Activated CD4-positive, CD25-positive, alpha-beta regulatory T cell treated with anti-CD3 and anti-CD28 coated beads, Interleukin-2, amount 50 U/mL, for 24 hours (primary cell): ENCODE results near the gene ZNF254.
A peak's percentile ranks its signal among the peaks of the same experiment; 100 is the strongest.
"Not testable (repeated sequence)": the region's sequence is repeated elsewhere in the genome, so short reads cannot be mapped to it uniquely, and the experiment has no call there.

Source experiments
- ATAC-seq, 2 donors: fragments of 150-1000 bp; cut with Tn5 transposase; one replicate each; pipeline ENCODE4 v1.10.0; 2021; ENCODE audit warnings: mild to moderate bottlenecking in 1 of 2, moderate library complexity in 1 of 2

Gene ZNF254

DNA sequence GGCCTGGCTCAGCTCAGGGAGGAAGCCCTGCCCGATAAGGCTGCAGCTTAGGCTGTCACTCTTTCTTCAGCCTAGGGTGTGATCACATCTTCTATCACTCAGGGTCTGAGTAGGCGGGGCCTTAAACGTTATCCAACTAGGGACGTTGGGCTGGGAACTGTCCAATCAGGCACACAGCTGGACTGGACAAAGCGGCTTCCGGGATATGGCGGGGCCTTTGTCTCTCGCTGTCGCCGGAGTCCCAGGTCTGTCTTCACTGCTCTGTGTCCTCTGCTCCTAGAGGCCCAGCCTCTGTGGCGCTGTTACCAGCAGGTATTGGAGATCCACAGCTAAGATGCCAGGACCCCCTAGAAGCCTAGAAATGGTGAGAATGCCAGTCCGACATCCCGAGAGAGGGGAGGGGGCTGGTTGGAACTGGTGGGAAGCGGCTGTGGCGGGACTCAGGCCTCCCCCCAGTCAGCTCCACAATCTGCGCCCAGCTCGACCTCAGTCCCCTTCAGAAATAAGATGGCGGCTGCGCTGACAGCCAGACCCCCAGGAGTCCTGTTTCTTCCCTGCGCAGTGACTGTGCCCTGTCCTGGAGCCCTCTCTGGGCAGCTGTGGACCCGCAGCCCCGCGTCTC is at the start of gene ZNF254:
Gene ZNF254 (plus strand): TSS at position 214 of the 622 bp plus-strand sequence. CDS start 121 bp downstream, at position 335.
- ATAC-seq, result peak; percentile 100

DNA sequence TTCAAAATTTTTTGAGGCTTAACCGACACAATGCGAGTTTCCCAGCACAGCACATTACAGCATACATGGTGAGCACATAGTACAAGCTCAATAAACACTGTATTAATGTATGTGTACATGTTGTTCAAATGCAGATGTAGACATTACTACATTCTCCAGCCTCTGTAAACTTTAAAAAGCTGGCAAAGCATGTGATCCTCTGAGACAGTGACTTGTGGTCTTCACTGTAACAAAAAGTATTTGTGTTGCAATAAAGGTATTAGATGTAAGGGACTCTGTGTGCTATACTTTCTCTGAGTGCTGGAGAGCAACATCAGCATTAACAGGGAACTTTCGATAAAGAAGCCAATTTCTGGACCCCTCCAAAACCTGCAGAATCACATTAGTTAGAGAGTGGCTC is 46.4 kb upstream of the ZNF254 start:
- ATAC-seq, result no peak

DNA sequence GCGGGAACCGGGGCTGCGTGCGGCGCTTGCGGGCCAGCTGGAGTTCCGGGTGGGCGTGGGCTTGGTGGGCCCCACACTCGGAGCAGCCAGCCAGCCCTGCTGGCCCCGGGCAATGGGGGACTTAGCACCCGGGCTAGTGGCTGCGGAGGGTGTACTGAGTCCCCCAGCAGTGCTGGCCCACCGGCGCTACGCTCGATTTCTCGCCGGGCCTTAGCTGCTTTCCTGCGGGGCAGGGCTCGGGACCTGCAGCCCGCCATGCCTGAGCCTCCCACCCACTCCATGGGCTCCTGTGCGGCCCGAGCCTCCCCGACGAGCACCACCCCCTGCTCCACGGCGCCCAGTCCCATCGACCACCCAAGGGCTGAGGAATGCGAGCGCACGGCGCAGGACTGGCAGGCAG is 45.7 kb upstream of the ZNF254 start:
- ATAC-seq, result not testable (repeated sequence)

DNA sequence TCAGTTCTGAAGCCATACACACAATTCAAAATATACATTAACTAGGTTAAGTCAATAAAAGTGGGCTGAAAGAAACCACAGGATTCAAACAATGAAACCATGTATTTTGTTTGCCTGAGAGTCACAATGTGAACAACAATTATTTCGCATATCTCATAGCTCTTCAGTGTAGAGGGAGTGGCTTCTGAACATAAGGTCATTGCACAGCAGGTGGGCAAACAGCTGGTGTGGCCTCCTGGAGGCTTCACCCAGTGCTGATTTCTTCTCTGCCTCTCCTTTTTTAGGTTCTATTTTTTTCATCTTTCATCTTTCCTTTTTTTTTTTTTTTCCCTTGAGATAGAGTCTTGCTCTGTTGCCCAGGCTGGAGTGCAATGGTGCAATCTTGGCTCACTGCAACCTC is 40.4 kb upstream of the ZNF254 start:
- ATAC-seq, result no peak

DNA sequence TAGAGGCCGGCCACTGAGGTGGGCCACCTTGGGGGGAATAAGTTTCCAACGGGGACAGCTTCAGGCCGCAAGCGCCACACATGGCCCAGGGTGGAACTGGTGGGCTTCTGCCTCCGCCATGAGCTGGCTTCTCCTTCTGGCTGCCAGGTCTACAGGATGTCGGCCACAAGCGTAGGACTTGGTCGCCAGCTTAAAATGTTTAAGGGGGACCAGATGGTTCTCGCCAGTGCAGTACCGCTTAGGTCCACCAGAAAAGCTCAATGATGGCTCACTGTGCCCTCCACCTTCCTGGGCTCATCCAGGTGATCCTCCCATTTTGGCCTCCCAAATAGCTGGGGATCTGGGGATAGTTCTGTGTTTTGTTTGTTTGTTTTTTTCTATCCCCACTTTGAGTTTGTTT is 38.7 kb upstream of the ZNF254 start:
- no peak for ATAC-seq

DNA sequence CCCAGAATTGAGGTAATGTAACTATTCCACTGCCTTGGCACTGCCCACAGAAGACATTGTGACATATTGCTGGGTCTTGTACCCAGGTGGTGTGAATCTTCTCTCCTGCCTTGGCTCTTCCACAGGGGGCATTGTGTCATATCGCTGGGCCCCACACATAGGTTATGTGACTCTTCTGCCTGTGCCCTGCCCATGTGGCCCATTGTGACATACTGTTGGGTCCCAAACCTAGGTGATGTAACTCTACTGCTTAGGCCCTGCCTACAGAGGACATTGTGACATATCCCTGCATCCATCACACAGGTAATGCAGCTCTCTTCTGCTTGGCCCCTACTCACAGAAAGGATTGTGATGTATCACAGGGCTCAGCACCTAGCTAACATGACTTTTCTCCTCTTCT is 37.5 kb upstream of the ZNF254 start:
- ATAC-seq, result no peak

DNA sequence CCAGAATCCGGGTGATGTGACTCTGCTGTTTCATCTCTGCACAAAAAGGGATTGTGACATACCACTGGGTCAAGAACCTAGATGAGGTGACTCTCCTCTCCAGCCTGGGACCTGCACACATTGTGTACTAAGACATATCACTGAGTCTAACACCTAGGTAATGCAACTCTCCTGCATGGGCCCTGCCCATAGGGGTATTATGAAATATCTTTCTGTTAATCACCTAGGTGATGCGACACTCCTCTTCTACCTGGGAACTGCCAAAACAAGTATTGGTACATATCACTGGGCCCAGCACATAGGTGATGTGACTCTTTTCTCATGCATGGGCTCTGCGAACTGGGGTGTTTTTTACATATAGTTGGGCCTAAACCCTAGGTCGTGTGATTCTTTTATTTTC is 35.5 kb upstream of the ZNF254 start:
- no peak for ATAC-seq

DNA sequence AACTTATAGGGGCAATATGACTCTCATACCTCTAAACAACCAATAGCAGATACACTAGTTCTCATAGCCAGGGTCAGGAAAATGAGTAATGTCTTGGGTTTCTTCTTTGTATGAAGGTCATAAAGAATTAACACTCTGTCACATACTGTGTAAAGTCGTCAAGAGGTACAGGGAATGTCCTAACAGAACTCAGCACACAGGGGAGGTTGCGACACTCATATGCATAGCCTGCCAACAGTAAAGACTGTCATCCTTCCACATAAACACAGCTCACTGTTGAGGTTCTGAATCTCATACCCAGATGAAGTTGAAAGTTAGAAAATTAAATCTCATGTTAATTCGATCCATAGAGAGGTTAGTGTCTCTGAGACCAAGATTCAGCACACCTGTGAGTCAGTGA is 34.2 kb upstream of the ZNF254 start:
- ATAC-seq, result no peak

DNA sequence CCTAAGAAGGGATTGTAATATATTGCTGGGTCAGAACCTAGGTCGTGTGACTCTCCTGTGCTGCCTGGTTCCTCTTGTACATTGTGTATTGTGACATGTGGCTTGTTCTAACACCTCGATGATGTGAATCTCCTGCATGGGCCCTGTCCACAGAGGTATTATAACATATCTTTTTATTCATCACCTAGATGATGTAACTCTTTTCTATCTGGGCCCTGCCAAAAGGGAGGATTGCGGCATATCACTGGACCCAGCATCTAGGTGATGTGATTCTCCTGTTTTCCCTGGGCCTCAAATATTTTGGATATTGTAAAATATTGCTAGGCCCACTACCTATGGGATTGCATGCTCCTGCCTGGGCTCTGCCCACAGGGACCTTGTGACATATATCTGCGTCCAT is 33.4 kb upstream of the ZNF254 start:
- no peak for ATAC-seq

DNA sequence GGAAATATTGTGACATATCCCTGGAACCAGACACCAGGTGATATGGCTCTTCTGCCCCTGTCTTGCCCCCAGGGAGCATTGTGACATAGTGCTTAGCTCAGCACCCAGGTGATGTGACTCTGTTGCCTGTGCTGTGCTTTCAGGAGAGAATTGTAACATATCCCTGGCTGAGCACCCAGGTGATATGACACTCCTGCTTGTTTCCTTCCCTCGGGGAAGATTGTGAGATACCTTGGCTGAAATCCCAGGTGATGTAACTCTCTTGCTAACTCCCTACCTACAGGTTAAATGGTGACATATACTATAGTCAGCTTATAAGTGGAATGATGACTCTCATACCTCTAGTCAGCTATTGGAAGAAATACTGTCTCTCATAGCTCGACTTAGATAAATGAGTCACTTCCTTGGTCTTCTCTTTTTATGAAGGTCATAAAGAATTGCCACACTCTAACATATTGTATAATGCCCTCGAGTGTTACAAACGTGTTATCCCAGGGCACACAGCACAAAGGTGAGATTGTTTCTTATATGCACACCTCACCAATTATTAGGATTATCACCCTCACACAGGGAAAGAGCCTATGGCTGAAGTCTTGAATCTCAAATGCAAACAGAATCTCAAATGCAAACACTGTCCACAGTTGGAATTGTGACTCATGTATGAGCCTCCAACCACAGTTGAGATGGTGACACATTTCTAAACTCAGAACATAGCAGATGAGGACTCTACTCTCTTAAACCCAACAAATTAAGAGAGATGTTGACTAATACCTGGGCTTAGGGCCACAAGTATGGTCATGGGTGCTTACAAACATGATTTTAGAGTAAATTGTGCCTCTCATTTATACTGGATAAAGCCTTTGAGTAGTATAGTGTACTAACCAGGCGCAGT is 32.7 kb upstream of the ZNF254 start:
- peak; percentile 86 to 88 for ATAC-seq

DNA sequence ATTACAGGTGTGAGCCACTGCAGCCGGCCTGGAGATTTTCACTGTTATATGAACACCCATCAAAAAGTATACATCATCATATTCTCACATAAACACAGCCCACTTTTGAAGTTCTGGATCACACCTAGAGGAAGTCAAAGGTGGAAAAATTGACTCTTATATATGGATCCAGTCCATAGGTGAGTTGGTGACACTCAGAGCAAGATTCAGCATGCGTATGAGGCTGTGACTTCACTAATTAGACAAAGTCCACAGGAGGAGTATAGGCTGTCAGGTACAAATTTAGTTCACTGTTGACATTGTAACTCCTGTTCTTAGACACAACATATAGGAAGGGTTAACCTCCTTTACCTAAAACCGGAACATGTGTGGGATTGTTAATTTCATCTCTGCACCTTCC is 31.4 kb upstream of the ZNF254 start:
- no peak for ATAC-seq

DNA sequence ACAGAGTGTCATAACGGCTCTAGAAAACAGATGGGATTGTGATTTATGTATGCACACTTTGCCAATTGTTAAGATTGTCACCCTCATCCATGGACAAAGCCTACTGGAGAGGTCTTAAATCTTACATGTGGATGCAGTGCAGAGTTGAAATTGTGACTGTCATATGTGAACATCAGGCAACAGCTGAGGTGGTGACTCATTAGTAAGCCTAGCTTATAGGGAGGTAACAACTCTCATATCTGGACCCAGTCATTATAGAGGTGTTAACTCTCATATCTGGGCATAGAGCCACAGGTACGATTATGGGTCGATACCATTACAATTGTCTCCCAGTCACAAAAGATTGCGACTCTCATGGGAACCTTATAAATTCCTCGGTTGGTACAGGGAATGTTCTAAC is 29.8 kb upstream of the ZNF254 start:
- peak in 1 of 2 donors; percentile 10 for ATAC-seq

DNA sequence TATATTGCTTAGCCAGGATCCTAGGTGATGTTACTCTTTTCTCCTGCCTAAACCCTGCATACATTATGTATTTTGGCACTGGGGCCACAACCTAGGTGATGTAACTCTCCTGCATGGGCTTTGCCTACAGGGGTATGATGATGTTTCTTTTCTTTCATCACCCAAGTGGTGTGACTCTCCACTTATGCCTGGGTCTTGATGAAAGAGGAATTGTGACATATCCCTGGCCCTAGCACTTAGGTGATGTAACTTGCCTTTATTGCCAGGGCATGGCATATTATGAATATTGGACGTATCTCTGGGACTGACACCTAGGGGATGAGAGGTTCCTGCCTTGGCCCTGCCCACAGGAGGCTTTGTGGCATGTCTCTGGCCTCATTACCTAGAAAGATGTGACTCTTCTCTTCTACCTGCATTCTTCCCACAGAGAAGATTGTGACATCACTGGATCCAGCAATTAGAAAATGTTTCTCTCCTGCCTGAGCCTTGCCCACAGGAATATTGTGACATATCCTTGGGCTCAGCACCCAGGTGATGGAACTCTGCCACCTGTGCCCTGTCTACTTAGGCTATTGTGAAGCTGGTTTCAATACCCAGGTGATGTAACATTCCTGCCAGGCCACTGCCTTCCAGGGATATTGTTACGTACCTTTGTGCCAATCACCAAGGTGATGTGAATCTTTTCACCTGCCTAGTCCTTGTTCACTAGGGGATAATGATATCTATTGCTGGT is 27.3 kb upstream of the ZNF254 start:
- ATAC-seq, result no peak

DNA sequence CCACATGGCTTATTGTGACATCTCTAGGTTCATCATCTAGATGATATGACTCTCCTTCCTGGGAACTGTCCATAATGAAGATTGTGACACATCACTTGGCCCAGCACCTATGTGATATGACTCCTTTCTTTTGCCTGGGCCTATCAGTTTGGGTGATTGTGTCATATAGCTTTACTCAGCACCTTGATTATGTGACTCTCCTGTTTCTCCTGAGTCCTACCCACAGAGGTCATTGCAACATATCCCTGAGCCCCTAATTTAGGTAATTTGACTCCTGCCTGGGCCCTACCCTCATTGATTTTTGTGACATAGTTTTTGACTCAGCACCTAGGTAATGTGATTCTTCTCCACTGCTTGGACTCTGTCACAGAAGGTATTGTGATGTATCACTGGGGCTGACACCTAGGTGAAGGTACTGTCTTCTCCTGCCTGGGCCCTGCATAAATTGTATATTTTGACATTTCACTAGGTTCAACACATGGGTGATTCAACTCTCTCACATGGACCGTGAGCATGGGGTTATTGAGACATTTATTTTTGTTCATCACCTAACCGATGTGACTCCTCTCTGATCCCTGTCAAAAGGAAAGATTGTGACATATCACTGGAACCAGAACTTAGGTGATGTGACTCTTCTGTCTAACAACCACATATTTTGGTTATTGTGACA is 26.2 kb upstream of the ZNF254 start:
- peak; percentile 61 to 62 for ATAC-seq

DNA sequence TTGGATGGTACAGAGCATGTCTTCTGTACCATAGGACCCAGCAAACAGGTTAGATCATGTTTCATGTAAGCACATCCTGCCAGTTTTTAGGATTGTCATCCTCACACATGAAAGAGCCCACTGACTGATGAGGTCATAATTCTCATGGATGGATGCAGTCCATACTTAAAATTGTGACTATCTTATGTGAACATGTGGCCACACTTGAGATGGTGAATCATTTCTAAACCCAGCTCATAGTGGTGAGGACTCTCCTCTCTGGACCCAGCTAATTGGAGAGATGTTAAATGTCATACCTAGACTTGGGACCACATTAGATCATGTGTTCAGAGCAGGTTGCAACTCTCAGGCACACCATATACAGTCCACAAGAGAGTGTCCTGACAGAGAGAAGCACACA is 24.8 kb upstream of the ZNF254 start:
- peak; percentile 19 to 31 for ATAC-seq

DNA sequence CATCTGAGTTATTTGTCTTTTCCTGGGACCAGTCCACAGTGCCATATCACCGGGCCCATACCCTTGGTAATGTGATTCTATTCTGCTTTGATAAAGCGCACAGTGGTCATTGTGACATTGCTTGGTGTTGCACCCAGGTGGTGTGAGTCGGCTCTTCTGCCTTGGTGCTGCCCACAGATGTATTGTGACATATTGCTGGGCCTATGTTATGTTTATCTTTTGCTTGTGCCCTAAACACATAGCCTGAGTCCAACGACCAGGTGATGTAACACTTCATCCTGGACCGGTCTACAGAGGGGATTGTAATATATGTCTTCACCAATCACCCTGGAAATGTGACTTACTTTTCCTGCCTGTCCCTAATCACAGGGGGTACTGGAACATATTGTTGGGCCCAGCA is 23.7 kb upstream of the ZNF254 start:
- ATAC-seq, result no peak

DNA sequence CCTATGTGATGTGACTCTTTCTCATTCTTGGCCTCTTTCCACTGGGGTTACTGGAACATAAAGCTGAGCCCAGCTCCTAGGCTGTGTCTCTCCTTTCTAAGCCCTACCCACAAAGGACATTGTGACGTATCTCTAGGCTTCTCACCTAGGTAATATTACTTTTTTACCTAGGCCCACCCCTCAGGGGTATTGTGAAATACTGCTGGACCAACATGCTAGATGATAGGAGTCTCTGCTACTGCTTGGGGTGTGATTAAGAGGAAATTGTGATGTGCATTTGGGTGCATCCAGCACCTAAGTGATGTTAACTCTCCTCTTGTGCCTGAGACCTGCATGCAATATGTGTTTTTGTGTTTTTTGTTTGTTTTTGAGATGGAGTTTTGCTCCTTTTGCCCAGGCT is 22.8 kb upstream of the ZNF254 start:
- ATAC-seq, result no peak

DNA sequence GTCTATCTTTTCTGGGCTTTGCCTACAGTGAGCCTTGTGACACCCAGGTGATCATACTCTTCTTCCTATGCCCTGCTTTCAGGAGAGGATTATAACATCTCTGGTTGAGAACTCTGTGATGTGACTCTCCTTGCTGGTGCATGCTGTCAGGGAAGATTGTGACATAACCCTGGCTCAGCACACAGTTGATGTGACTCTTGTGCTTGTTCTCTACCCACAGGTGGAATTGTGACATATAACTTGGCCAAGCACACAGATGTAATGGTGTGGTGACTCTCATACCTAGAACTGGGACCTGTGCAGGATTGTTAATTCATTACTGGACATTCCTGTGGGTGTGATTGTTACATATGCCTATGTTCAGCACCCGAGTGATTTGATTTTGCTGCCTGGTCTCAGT is 21.7 kb upstream of the ZNF254 start:
- ATAC-seq, result no peak

DNA sequence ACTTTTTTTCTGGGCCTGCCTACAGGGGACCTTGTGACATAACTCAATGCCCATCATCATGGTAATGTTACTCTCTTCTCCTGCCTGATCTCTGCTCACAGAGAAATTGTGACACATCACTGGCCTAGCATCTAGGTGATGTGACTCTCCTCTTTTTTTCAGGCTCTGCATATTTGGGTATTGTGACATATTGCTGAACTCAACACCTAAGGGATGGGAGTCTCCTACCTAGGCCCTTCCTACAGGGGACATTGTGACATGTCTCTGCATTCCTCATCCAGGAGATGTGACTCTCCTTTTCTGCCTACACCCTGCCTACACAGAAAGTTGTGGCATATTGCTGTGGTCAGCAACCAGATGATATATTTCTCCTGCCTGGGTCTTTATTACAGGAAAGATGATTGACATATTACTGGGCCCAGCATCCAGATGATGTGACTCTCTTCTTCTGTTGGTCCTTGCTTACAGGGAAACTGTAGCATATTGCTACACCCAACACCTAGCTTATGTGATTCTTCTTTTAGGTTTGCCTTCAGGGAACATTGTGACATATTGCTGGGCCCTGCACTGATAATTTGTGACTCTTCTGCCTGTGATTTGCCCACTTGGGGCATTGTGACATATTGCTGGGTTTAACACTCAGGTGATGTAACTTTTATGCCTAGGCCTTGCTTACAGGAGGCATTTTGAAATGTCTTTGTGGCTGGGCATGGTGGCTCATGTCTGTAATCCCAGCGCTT is 21.0 kb upstream of the ZNF254 start:
- ATAC-seq, result no peak

DNA sequence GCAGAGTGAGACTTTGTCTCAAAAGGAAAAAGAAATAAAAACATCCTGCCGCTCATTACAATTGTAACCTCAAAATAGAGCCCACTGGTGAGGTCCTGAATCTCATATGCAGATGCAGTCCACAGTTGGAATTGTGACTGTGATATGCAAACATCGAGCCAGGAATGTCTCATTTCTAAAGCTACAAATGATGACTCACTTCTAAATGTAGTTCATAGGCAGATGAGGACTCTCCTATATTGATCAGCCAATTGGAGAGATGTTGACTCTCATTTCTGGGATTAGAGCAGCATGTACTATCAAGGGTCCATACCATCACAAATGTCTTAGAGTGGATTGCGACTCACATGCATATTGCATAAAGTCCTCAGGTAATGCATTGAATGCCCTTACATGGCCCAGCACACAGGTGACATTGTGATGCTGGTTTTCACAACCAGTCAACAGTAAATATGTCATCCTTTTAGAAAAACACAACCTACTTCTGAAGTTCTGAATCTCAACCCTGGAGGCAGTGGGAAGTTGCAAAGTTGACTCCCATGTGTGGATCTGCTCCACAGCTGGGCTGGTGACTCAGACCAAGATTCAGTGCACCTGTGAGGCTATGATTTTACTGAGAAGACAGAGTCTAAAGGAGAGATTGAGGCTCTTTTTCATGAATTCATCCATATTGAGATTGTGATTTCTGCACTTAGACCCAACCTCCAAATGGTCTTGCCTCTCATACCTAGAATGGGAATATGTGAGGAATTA is 16.9 kb upstream of the ZNF254 start:
- no peak for ATAC-seq

DNA sequence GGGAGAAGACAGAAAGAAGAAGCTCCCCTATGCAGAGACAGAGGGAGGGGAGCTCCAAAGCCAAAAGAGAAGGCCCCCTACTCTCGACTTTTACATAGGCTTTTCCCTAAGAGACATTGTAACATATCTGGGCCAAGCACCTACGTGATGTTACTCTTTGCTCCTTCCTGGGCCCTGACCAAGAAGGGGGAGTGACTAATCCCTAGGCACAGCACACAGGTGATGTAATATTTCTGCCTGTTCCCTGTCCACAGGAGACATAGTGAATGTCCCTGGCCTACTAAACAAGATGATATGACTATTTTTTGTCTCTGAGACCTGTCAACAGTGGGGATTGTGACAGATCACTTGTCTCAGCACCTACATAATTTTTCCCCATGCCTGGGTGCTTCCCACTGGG is 15.9 kb upstream of the ZNF254 start:
- no peak for ATAC-seq

DNA sequence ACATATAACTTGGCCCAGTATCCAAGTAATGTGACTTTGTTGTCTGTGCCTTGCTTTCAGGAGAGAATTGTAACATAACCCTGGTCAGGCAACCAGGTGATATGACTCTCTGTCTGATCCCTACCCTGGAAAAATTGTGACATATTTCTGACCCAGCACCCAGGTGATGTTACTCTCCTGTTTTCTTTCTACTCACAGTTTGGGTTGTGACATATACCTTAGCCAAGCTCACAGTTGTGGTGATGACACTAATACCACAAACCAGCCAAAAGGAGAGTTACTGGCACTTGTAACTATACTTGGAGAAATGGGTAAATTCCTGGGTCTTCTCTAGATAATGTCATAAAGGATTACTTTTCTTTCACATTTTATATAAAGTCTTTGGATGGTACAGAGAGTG is 14.3 kb upstream of the ZNF254 start:
- no peak for ATAC-seq
